Nephron (organoid): Measurements from ENCODE around the gene TMEM129.

Experiments used
- H3K27ac Mint-ChIP-seq, 3 experiments: 2 replicates each; pipeline ENCODE4 v1.8.0; 2020; ENCODE audit warnings: mixed read lengths in 3 of 3, mild to moderate bottlenecking in 2 of 3, moderate library complexity in 1 of 3
- H3K27me3 Mint-ChIP-seq: 2 replicates; pipeline ENCODE4 v1.8.0; 2021; ENCODE audit warnings: low read depth, mild to moderate bottlenecking, moderate library complexity, mixed read lengths
- H3K36me3 Mint-ChIP-seq: 2 replicates; pipeline ENCODE4 v1.8.0; 2020; ENCODE audit warnings: low read depth, mixed read lengths
- H3K4me1 Mint-ChIP-seq: 2 replicates; pipeline ENCODE4 v1.8.0; 2020; ENCODE audit warnings: mixed read lengths
- H3K4me3 Mint-ChIP-seq, 3 experiments: 2 replicates each; pipeline ENCODE4 v1.8.0; 2020; ENCODE audit warnings: mild to moderate bottlenecking in 3 of 3, mixed read lengths in 3 of 3, moderate library complexity in 2 of 3
- H3K9me3 Mint-ChIP-seq: 2 replicates; pipeline ENCODE4 v1.8.0; 2020; ENCODE audit warnings: mixed read lengths
- TF ChIP-seq, protein P1 (sequence below), 3 experiments: fragments of 200-600 bp; sonication (generic); IDR thresholded peaks; one replicate each; pipeline ENCODE4 v1.5.0; 2021; ENCODE audit warnings: antibody characterized with exemption in 3 of 3; ENCODE audit not compliant: unreplicated experiment in 3 of 3

TMEM129 gene

DNA sequence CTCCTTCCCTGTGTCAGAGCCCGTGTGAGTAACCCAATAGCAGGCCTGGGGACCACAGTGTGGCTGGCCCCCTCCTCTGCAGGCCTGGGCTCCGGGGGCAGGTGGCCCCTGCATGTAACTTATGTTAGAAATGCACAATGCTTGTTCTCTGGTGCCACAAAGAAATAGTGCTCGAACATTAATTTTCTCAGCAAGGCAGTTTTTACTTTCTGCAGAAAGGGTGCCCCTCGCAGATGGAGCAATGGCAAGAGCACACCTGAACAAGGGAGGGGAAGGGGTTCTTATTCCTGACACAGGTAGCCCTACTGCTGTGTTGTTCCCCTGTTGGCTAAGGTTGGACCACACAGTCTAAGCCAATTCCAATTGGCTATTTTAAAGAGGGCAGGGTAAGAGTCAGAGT is 17.3 kb upstream of the TMEM129 start:
- no peaks in the 10 kb centered on the region for H3K4me1 Mint-ChIP-seq
- H3K9me3 Mint-ChIP-seq, result peaks cover 4% of the 10 kb centered on the region
- peaks cover 54% of the 10 kb centered on the region for H3K36me3 Mint-ChIP-seq
- no peak overlapping the region for H3K27ac Mint-ChIP-seq
- TF ChIP-seq, protein P1, sequence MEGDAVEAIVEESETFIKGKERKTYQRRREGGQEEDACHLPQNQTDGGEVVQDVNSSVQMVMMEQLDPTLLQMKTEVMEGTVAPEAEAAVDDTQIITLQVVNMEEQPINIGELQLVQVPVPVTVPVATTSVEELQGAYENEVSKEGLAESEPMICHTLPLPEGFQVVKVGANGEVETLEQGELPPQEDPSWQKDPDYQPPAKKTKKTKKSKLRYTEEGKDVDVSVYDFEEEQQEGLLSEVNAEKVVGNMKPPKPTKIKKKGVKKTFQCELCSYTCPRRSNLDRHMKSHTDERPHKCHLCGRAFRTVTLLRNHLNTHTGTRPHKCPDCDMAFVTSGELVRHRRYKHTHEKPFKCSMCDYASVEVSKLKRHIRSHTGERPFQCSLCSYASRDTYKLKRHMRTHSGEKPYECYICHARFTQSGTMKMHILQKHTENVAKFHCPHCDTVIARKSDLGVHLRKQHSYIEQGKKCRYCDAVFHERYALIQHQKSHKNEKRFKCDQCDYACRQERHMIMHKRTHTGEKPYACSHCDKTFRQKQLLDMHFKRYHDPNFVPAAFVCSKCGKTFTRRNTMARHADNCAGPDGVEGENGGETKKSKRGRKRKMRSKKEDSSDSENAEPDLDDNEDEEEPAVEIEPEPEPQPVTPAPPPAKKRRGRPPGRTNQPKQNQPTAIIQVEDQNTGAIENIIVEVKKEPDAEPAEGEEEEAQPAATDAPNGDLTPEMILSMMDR (IDR thresholded peaks at IDR 0.05; ENCODE audit: unreplicated experiment in 3 of 3), result no peak
- no peak overlapping the region for H3K4me3 Mint-ChIP-seq
- no peaks in the 10 kb centered on the region for H3K27me3 Mint-ChIP-seq

- peaks cover 4% of the 10 kb centered on the region for H3K9me3 Mint-ChIP-seq
- no peak overlapping the region for H3K27ac Mint-ChIP-seq
- TF ChIP-seq, protein P1 (IDR thresholded peaks at IDR 0.05; ENCODE audit: unreplicated experiment in 3 of 3), result no peak
- H3K27me3 Mint-ChIP-seq, result no peaks in the 10 kb centered on the region
- H3K4me1 Mint-ChIP-seq, result peaks cover 5% of the 10 kb centered on the region
- H3K36me3 Mint-ChIP-seq, result peaks cover 60% of the 10 kb centered on the region
- H3K4me3 Mint-ChIP-seq, result no peak overlapping the region
These were observed 16.5 kb upstream of the TMEM129 start for GRCh38 chr4:1737666-1738065.

DNA sequence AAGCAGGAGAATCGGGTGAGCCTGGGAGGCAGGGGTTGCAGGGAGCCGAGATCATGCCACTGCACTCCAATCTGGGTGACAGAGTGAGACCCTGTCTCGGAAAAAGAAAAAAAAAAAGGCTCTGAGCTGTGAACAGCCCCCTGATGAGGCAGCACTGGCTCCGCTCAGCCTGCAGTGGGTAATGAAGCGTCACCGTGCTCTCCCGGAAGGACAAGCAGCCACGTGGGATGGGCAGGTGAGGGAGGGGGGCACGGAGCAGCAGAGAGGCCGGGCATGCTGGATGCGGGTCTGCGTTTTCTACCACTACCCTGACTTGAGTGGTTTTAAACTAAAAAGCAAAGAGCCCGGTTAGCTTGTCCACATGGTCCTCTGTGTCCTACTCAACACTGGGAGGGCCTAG is 15.7 kb upstream of the TMEM129 start:
- Mint-ChIP-seq H3K27ac (no peak overlapping the region), H3K4me3 (no peak overlapping the region), H3K4me1 (peaks cover 5% of the 10 kb centered on the region), H3K9me3 (peaks cover 4% of the 10 kb centered on the region), H3K27me3 (no peaks in the 10 kb centered on the region), H3K36me3 (peaks cover 67% of the 10 kb centered on the region)
- TF ChIP-seq, protein P1 (IDR thresholded peaks at IDR 0.05; ENCODE audit: unreplicated experiment in 3 of 3), result no peak

GRCh38 chr4:1735215-1735614 is 14.1 kb upstream of the TMEM129 start:
- peaks cover 5% of the 10 kb centered on the region for H3K4me1 Mint-ChIP-seq
- H3K4me3 Mint-ChIP-seq, result no peak overlapping the region
- H3K27me3 Mint-ChIP-seq, result no peaks in the 10 kb centered on the region
- H3K9me3 Mint-ChIP-seq, result peaks cover 4% of the 10 kb centered on the region
- TF ChIP-seq, protein P1 (IDR thresholded peaks at IDR 0.05; ENCODE audit: unreplicated experiment in 3 of 3), result no peak
- peaks cover 65% of the 10 kb centered on the region for H3K36me3 Mint-ChIP-seq
- no peak overlapping the region for H3K27ac Mint-ChIP-seq

GRCh38 chr4:1732911-1733310 is 11.8 kb upstream of the TMEM129 start:
- no peaks in the 10 kb centered on the region for H3K27me3 Mint-ChIP-seq
- TF ChIP-seq, protein P1 (IDR thresholded peaks at IDR 0.05; ENCODE audit: unreplicated experiment in 3 of 3), result no peak
- peaks cover 11% of the 10 kb centered on the region for H3K4me1 Mint-ChIP-seq
- H3K4me3 Mint-ChIP-seq, result no peak overlapping the region
- H3K9me3 Mint-ChIP-seq, result no peaks in the 10 kb centered on the region
- H3K27ac Mint-ChIP-seq, result no peak overlapping the region
- peaks cover 62% of the 10 kb centered on the region for H3K36me3 Mint-ChIP-seq

DNA sequence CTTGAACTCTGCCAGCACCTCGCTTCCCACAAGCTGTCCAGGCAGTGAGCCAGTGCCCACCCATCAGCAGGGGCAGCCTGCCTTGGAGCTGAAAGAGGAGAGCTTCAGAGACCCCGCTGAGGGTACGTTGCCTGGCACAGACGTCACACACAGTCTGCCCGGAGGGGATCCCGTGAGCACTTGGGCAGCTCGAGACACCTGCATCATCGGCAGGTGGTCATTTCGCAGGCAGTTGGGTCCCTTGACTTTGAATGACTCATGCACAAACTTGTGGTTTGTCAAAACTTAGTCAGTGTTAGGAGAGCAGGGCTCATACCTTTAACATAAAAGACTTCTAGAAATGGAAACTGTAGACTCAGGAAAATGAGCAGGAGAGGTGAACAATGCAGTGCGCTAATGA is 10.1 kb upstream of the TMEM129 start:
- TF ChIP-seq, protein P1 (IDR thresholded peaks at IDR 0.05; ENCODE audit: unreplicated experiment in 3 of 3), result no peak
- Mint-ChIP-seq H3K27me3 (no peaks in the 10 kb centered on the region), H3K36me3 (peaks cover 56% of the 10 kb centered on the region), H3K27ac (no peak overlapping the region), H3K4me1 (peaks cover 15% of the 10 kb centered on the region), H3K9me3 (no peaks in the 10 kb centered on the region), H3K4me3 (no peak overlapping the region)
